Loucy (cell line): ENCODE data around the gene LRRC4C.
"Not testable (repeated sequence)": the region's sequence is repeated elsewhere in the genome, so short reads cannot be mapped to it uniquely, and the experiment has no call there.

Source experiments
- H2AFZ ChIP-seq: fragments of 200-600 bp; sonication (generic); 2 replicates; pipeline ENCODE4 v1.6.0; 2016; ENCODE audit warnings: antibody characterized with exemption, mild to moderate bottlenecking, low read length, moderate library complexity
- H3F3A ChIP-seq: fragments of 200-600 bp; 2 replicates; pipeline ENCODE4 v1.6.0; 2016; ENCODE audit warnings: antibody characterized with exemption, low read depth, mild to moderate bottlenecking
- H3K27me3 ChIP-seq: fragments of 200-600 bp; sonication (generic); 2 replicates; pipeline ENCODE4 v1.6.1; 2014; ENCODE audit warnings: low read length, mild to moderate bottlenecking; ENCODE audit not compliant: insufficient read depth, poor library complexity, severe bottlenecking
- H3K36me3 ChIP-seq: fragments of 200-600 bp; sonication (generic); 2 replicates; pipeline ENCODE4 v1.6.1; 2016; ENCODE audit warnings: low read length; ENCODE audit not compliant: insufficient read depth
- H3K4me1 ChIP-seq: fragments of 200-600 bp; sonication (generic); 2 replicates; pipeline ENCODE4 v1.5.1; 2014; ENCODE audit warnings: low read length, mild to moderate bottlenecking; ENCODE audit not compliant: insufficient read depth, poor library complexity, severe bottlenecking
- H3K4me2 ChIP-seq: fragments of 200-600 bp; sonication (generic); 2 replicates; pipeline ENCODE4 v1.6.0; 2014; ENCODE audit warnings: antibody characterized with exemption, low read length, low read depth, mild to moderate bottlenecking; ENCODE audit not compliant: poor library complexity, severe bottlenecking
- H3K4me3 ChIP-seq: fragments of 200-600 bp; sonication (generic); 2 replicates; pipeline ENCODE4 v1.5.1; 2014; ENCODE audit warnings: low read length, mild to moderate bottlenecking, mixed read lengths; ENCODE audit not compliant: poor library complexity, severe bottlenecking
- H3K79me2 ChIP-seq: fragments of 200-600 bp; sonication (generic); 2 replicates; pipeline ENCODE4 v1.6.1; 2014; ENCODE audit warnings: low read length; ENCODE audit not compliant: insufficient read depth
- H3K9ac ChIP-seq: fragments of 200-600 bp; sonication (generic); 2 replicates; pipeline ENCODE4 v1.6.0; 2014; ENCODE audit warnings: mild to moderate bottlenecking, low read depth, low read length, moderate library complexity; ENCODE audit not compliant: poor library complexity, severe bottlenecking
- H3K9me2 ChIP-seq: fragments of 200-600 bp; sonication (generic); replicated peaks from 2 replicates; pipeline ENCODE4 v1.6.1; 2016; ENCODE audit warnings: low read depth, low read length, mixed read lengths
- H3K9me3 ChIP-seq: fragments of 200-600 bp; sonication (generic); 2 replicates; pipeline ENCODE4 v1.6.1; 2014; ENCODE audit warnings: mild to moderate bottlenecking, antibody characterized with exemption, low read length, low read depth; ENCODE audit not compliant: insufficient read depth
- H4K20me1 ChIP-seq: fragments of 200-600 bp; sonication (generic); 2 replicates; pipeline ENCODE4 v1.6.0; 2014; ENCODE audit warnings: antibody characterized with exemption, low read length, mild to moderate bottlenecking; ENCODE audit not compliant: insufficient read depth, poor library complexity, severe bottlenecking
- CTCF ChIP-seq: fragments of 200-600 bp; sonication (generic); conservative IDR thresholded peaks from 2 replicates; pipeline ENCODE4 v1.5.1; 2014; ENCODE audit warnings: mild to moderate bottlenecking, antibody characterized with exemption, low read length
- EZH2phosphoT487 ChIP-seq: fragments of 200-600 bp; IDR thresholded peaks from 2 replicates; pipeline ENCODE4 v1.6.1; 2018; ENCODE audit warnings: antibody characterized with exemption, mild to moderate bottlenecking, moderate library complexity, borderline replicate concordance

The LRRC4C gene

GRCh38 chr11:40204228-40204627 lies 1255.2 kb downstream of the LRRC4C start:
- Histone ChIP-seq H3K36me3 (no peaks in the 10 kb centered on the region), H3K27me3 (no peaks in the 10 kb centered on the region)
- no peak for TF ChIP-seq EZH2phosphoT487
- TF ChIP-seq CTCF: no peak

GRCh38 chr11:40203606-40204005 lies 1255.8 kb downstream of the LRRC4C start:
- H3K27me3 ChIP-seq: no peaks in the 10 kb centered on the region
- H2AFZ ChIP-seq: no peak overlapping the region
- no peaks in the 10 kb centered on the region for H3F3A ChIP-seq
- H3K9ac ChIP-seq: no peak overlapping the region
- H3K9me2 ChIP-seq: no peaks in the 10 kb centered on the region
- H3K79me2 ChIP-seq: no peaks in the 10 kb centered on the region
- H3K36me3 ChIP-seq: no peaks in the 10 kb centered on the region
- H3K9me3 ChIP-seq: no peaks in the 10 kb centered on the region
- H3K4me3 ChIP-seq: no peak overlapping the region
- no peak overlapping the region for H3K4me2 ChIP-seq
- H3K4me1 ChIP-seq: no peaks in the 10 kb centered on the region
- TF ChIP-seq CTCF (no peak), EZH2phosphoT487 (no peak)
- H4K20me1 ChIP-seq: no peaks in the 10 kb centered on the region

More at GRCh38 chr11:40204228-40204627, 1255.2 kb downstream of the LRRC4C start:
- Histone ChIP-seq H3K79me2 (no peaks in the 10 kb centered on the region), H3K9me2 (no peaks in the 10 kb centered on the region), H3K9me3 (no peaks in the 10 kb centered on the region), H3K4me2 (no peak overlapping the region), H3K9ac (no peak overlapping the region), H3K4me3 (no peak overlapping the region), H3F3A (no peaks in the 10 kb centered on the region), H3K4me1 (no peaks in the 10 kb centered on the region), H4K20me1 (no peaks in the 10 kb centered on the region), H2AFZ (no peak overlapping the region)

- H3K27me3 ChIP-seq: no peaks in the 10 kb centered on the region
- H3F3A ChIP-seq: no peaks in the 10 kb centered on the region
- no peaks in the 10 kb centered on the region for H4K20me1 ChIP-seq
- H3K4me1 ChIP-seq: no peaks in the 10 kb centered on the region
- H3K4me2 ChIP-seq: no peak overlapping the region
- no peak overlapping the region for H3K9ac ChIP-seq
- no peak overlapping the region for H2AFZ ChIP-seq
- TF ChIP-seq EZH2phosphoT487: no peak
- TF ChIP-seq CTCF: no peak
- no peaks in the 10 kb centered on the region for H3K9me3 ChIP-seq
- no peaks in the 10 kb centered on the region for H3K79me2 ChIP-seq
- H3K36me3 ChIP-seq: no peaks in the 10 kb centered on the region
- no peak overlapping the region for H3K4me3 ChIP-seq
- no peaks in the 10 kb centered on the region for H3K9me2 ChIP-seq
Observed at GRCh38 chr11:40202589-40203270, 1256.7 kb downstream of the LRRC4C start.

DNA sequence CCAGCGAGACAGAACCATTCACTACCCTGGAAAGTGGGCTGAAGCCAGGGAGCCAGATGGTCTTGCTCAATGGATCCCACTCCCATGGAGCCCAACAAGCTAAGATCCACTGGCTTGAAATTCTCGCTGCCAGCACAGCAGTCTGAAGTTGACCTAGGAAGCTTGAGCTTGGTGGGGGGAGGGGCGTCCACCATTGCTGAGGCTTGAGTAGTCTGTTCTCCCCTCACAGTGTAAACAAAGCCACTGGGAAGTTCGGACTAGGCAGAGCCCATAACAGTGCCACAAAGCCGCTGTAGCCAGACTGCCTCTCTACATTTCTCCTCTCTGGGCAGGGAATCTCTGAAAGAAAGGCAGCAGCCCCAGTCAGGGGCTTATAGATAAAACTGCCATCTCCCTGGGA lies 1266.9 kb downstream of the LRRC4C start:
- H3K4me2 ChIP-seq, H3K79me2 ChIP-seq, H3F3A ChIP-seq, H3K27me3 ChIP-seq, H4K20me1 ChIP-seq, H3K9me2 ChIP-seq, H3K4me1 ChIP-seq, H3K36me3 ChIP-seq, H3K4me3 ChIP-seq, H3K9ac ChIP-seq, H2AFZ ChIP-seq, H3K9me3 ChIP-seq: not testable (repeated sequence)
